ENCODE results near the gene TNFSF11. TPM values are rescaled to one million over a fixed set of nuclear protein-coding genes. Genes with fewer than 3 reads are reported as not detected.

The TNFSF11 gene
- total RNA-seq, 2 donors from 2014 or later = 3.9 TPM; not detected in 1

- H3K4me1 ChIP-seq = peaks cover 10% of the 10 kb centered on the region
- TF ChIP-seq POLR2A (IDR thresholded peaks at IDR 0.05) = no peak
- TF ChIP-seq, protein P1, sequence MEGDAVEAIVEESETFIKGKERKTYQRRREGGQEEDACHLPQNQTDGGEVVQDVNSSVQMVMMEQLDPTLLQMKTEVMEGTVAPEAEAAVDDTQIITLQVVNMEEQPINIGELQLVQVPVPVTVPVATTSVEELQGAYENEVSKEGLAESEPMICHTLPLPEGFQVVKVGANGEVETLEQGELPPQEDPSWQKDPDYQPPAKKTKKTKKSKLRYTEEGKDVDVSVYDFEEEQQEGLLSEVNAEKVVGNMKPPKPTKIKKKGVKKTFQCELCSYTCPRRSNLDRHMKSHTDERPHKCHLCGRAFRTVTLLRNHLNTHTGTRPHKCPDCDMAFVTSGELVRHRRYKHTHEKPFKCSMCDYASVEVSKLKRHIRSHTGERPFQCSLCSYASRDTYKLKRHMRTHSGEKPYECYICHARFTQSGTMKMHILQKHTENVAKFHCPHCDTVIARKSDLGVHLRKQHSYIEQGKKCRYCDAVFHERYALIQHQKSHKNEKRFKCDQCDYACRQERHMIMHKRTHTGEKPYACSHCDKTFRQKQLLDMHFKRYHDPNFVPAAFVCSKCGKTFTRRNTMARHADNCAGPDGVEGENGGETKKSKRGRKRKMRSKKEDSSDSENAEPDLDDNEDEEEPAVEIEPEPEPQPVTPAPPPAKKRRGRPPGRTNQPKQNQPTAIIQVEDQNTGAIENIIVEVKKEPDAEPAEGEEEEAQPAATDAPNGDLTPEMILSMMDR (IDR thresholded peaks at IDR 0.05) = no peak
- intact Hi-C loops (cut with DNase I) = no loop called here
- no peak for DNase-seq
- WGBS, 2 donors = 34 to 54% methylated on average over 3 of the region's 3 CpGs
- no peak for ATAC-seq
- H3K36me3 ChIP-seq (replicated peaks in 1 of 2; ENCODE audit: insufficient read depth in 1 of 2, low read depth in 2 of 2) = no peaks in the 10 kb centered on the region
- H3K27me3 ChIP-seq = peaks cover 0 to 4% of the 10 kb centered on the region in 2 donors
- no peak overlapping the region for H3K4me3 ChIP-seq
- no peaks in the 10 kb centered on the region for H3K9me3 ChIP-seq
- H3K27ac ChIP-seq = no peak overlapping the region
Observed at GRCh38 chr13:42569576-42570344, 4.2 kb upstream of the TNFSF11 start.

GRCh38 chr13:42571895-42572294, 2.1 kb upstream of the TNFSF11 start:
- no peak overlapping the region for H3K27ac ChIP-seq
- H3K9me3 ChIP-seq = no peaks in the 10 kb centered on the region
- TF ChIP-seq, protein P1 (IDR thresholded peaks at IDR 0.05) = no peak
- no peak for TF ChIP-seq POLR2A (IDR thresholded peaks at IDR 0.05)
- no peaks in the 10 kb centered on the region for H3K36me3 ChIP-seq (replicated peaks in 1 of 2; ENCODE audit: insufficient read depth in 1 of 2, low read depth in 2 of 2)
- peaks cover 12% of the 10 kb centered on the region for H3K4me1 ChIP-seq
- H3K27me3 ChIP-seq = peaks cover 0 to 9% of the 10 kb centered on the region in 2 donors
- no peak for ATAC-seq
- no peak overlapping the region for H3K4me3 ChIP-seq
- WGBS, 2 donors = 52 to 54% methylated on average over 2 of the region's 2 CpGs
- intact Hi-C loops (cut with DNase I) = no loop called here
- DNase-seq = no peak

DNA sequence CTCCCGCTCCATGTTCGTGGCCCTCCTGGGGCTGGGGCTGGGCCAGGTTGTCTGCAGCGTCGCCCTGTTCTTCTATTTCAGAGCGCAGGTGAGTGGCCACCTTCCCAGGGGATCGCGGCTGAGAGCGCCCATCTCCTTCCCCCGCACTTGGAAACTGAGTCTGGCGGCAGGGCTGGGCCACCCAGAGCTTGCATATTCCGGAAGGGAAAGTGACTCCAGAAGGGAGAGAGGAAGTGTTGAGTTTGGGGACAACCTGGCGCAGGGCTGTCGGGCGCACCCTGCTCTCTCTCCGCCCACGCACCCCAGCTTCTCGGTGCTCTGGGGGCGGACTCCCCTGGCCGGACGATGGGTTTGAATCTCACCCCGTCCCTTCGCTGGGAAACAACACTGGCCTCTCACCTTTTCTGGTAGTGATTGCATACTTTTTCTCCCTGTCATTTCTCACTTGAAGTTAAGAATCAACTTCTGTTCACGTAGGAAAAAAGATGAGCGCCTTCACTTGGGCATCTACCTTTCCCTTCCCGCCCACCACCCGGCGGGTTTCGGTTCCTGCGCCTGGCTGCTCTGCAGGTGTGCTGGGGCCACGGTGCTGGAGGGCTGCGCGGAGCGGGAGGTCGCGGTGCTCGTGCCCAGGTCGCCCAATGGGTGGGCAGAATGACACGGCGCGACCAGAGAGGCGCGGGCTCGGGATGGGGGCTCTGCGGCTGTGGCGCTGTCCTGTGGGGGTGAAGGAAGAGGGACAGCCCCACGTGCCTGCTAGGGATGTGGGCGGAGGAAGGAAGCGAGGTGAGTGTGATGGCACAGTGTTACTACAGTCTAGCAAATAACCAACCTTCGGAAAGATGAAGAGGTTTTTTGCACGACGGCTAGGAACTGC, 721 bp downstream of the TNFSF11 start:
- no peak overlapping the region for H3K4me3 ChIP-seq
- H3K27me3 ChIP-seq = peaks cover 0 to 18% of the 10 kb centered on the region in 2 donors
- H3K27ac ChIP-seq = no peak overlapping the region
- intact Hi-C loops (cut with DNase I) = no loop called here
- ATAC-seq = peak; percentile 21
- no peak for DNase-seq
- peaks cover 12% of the 10 kb centered on the region for H3K4me1 ChIP-seq
- no peaks in the 10 kb centered on the region for H3K9me3 ChIP-seq
- TF ChIP-seq, protein P1 (IDR thresholded peaks at IDR 0.05) = no peak
- TF ChIP-seq POLR2A (IDR thresholded peaks at IDR 0.05) = no peak
- WGBS, 2 donors = 2% methylated on average over 25 to 51 of the region's 51 CpGs
- H3K36me3 ChIP-seq (replicated peaks in 1 of 2; ENCODE audit: insufficient read depth in 1 of 2, low read depth in 2 of 2) = no peaks in the 10 kb centered on the region

DNA sequence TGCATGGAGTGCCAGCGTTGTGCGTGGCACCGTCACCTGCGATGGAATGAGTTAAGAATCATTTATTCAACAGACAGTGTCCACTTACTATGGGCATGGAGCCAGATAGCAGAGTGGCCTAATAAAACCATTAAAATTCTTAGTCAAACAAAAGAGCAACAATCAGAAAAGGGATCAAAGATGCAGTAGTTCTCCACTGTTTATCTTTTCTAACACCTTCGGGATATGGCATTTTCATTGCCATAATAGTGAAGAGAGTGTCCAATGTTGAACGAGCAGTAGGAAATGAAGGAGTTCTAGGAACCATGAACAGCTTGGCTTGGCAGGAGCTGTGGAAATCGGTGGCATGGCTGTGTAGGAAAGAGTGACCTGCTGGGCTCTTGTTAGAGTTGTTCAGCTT, 2.0 kb downstream of the TNFSF11 start:
- no peak for ATAC-seq

More for the DNA sequence above, 2.0 kb downstream of the TNFSF11 start:
- H3K4me3 ChIP-seq = no peak overlapping the region
- no peaks in the 10 kb centered on the region for H3K36me3 ChIP-seq (replicated peaks in 1 of 2; ENCODE audit: insufficient read depth in 1 of 2, low read depth in 2 of 2)
- no peaks in the 10 kb centered on the region for H3K9me3 ChIP-seq
- TF ChIP-seq, protein P1 (IDR thresholded peaks at IDR 0.05) = no peak
- no peak for TF ChIP-seq POLR2A (IDR thresholded peaks at IDR 0.05)
- intact Hi-C loops (cut with DNase I) = no loop called here
- no peak overlapping the region for H3K27ac ChIP-seq
- WGBS, 2 donors = 50 to 54% methylated on average over 7 of the region's 7 CpGs
- DNase-seq = no peak
- peaks cover 12% of the 10 kb centered on the region for H3K4me1 ChIP-seq
- peaks cover 0 to 18% of the 10 kb centered on the region in 2 donors for H3K27me3 ChIP-seq

Measured in body of pancreas (tissue), 4 donors.